GM18873 (cell line): Measurements from ENCODE around the gene FAM47C.
"Not testable (repeated sequence)": the region's sequence is repeated elsewhere in the genome, so short reads cannot be mapped to it uniquely, and the experiment has no call there.

Source experiments
- ATAC-seq: cut with Tn5 transposase; IDR thresholded peaks from one replicate; pipeline ENCODE4 v1.9.1; 2021; ENCODE audit warnings: mild to moderate bottlenecking, moderate library complexity, moderate number of reproducible peaks; ENCODE audit not compliant: unreplicated experiment, low FRiP score

Gene FAM47C

GRCh38 chrX:37008182-37008581 is at the start of gene FAM47C:
TSS of gene FAM47C (plus strand) at chrX:37008366. CDS start at chrX:37008411, 45 bp downstream.
- not testable (repeated sequence) for ATAC-seq

- ATAC-seq, result no peak
These were observed 46.6 kb upstream of the FAM47C start for GRCh38 chrX:36961590-36961989.

GRCh38 chrX:36963069-36963808 is 44.9 kb upstream of the FAM47C start:
- ATAC-seq, result no peak

GRCh38 chrX:36963852-36964251 is 44.3 kb upstream of the FAM47C start:
- no peak for ATAC-seq

GRCh38 chrX:36973575-36973974 is 34.6 kb upstream of the FAM47C start:
- no peak for ATAC-seq

- no peak for ATAC-seq
These were observed 33.3 kb upstream of the FAM47C start for GRCh38 chrX:36974911-36975310.

- ATAC-seq, result no peak
These were observed 29.3 kb upstream of the FAM47C start for GRCh38 chrX:36978886-36979285.

GRCh38 chrX:36983831-36984230 is 24.3 kb upstream of the FAM47C start:
- no peak for ATAC-seq

GRCh38 chrX:36985416-36986209 is 22.6 kb upstream of the FAM47C start:
- not testable (repeated sequence) for ATAC-seq

GRCh38 chrX:36986231-36986630 is 21.9 kb upstream of the FAM47C start:
- no peak for ATAC-seq

GRCh38 chrX:36987212-36987611 is 21.0 kb upstream of the FAM47C start:
- ATAC-seq, result not testable (repeated sequence)

GRCh38 chrX:37000140-37000539 is 8.0 kb upstream of the FAM47C start:
- no peak for ATAC-seq

GRCh38 chrX:37010496-37010895 is 2.3 kb downstream of the FAM47C start:
- no peak for ATAC-seq

GRCh38 chrX:37034260-37034659 is 26.1 kb downstream of the FAM47C start:
- not testable (repeated sequence) for ATAC-seq

- ATAC-seq, result not testable (repeated sequence)
These were observed 28.6 kb downstream of the FAM47C start for GRCh38 chrX:37036674-37037220.

- ATAC-seq, result not testable (repeated sequence)
These were observed 30.6 kb downstream of the FAM47C start for GRCh38 chrX:37038814-37039213.

- not testable (repeated sequence) for ATAC-seq
These were observed 35.1 kb downstream of the FAM47C start for GRCh38 chrX:37042956-37043885.

- no peak for ATAC-seq
These were observed 39.6 kb downstream of the FAM47C start for GRCh38 chrX:37047776-37048175.

- ATAC-seq, result not testable (repeated sequence)
These were observed 49.4 kb downstream of the FAM47C start for GRCh38 chrX:37057572-37057971.

- peak; percentile 69 for ATAC-seq
These were observed 52.8 kb downstream of the FAM47C start for GRCh38 chrX:37060999-37061398.
